GM12878 (cell line): Measurements from ENCODE around the gene PNMT. TPM values are rescaled to one million over a fixed set of nuclear protein-coding genes. Genes with fewer than 3 reads are reported as not detected.

Experiments
- ATAC-seq: fragments of 200-7000 bp; cut with Tn5 transposase; 3 replicates; pipeline ENCODE4 v1.9.1; 2020; ENCODE audit warnings: mild to moderate bottlenecking, moderate library complexity
- BruUV-seq: library from RNA; stranded (reverse); fragments of 400-500 nt; replicated peaks from 2 replicates; lab custom pipeline; 2021; lab: Mats Ljungman, UMichigan
- CTCF ChIA-PET: fragments of 300-600 bp; sonication (Branson Sonifier 250); formaldehyde crosslinking; extraction: SDS; loops from one replicate; lab custom pipeline; 2021; ENCODE audit warnings: inconsistent platforms; lab: Yijun Ruan, JAX
- POLR2A ChIA-PET: fragments of 350-600 bp; formaldehyde crosslinking; extraction: SDS; loops from one replicate; lab custom pipeline; 2021; ENCODE audit warnings: inconsistent platforms; lab: Charles Lee
- RAD21 ChIA-PET: fragments of 300-600 bp; sonication (Branson Sonifier 250); formaldehyde crosslinking; loops from one replicate; lab custom pipeline; 2023; ENCODE audit warnings: antibody characterized with exemption; ENCODE audit not compliant: unreplicated experiment; lab: Charles Lee
- SMC1A ChIA-PET: fragments of 300-600 bp; sonication (Branson Sonifier 250); formaldehyde crosslinking; loops from one replicate; lab custom pipeline; 2023; ENCODE audit not compliant: unreplicated experiment, uncharacterized antibody; lab: Charles Lee
- DNase-seq: peaks from one replicate; pipeline ENCODE4 v3.0.0-alpha.2; 2011; ENCODE audit warnings: low read depth, low spot score
- FAIRE-seq: peaks from 3 replicates; lab custom pipeline; 2011; peaks lifted over from hg19 to GRCh38; lab: Jason Lieb, UNC
- H2AFZ ChIP-seq: 2 replicates; pipeline ENCODE4 v1.6.0; 2011; ENCODE audit warnings: low read depth, low read length, control low read depth; ENCODE audit not compliant: control insufficient read depth
- H3K27ac ChIP-seq: 2 replicates; pipeline ENCODE4 v1.5.1; 2011; ENCODE audit warnings: control low read depth; ENCODE audit not compliant: control insufficient read depth, insufficient read depth
- H3K27me3 ChIP-seq, 2 experiments: replicated peaks in 1 of 2; 2 replicates each; pipeline versions ENCODE4 v1.6.0 to v1.6.1; 2011; ENCODE audit warnings: low read length in 1 of 2; ENCODE audit not compliant: control insufficient read depth in 2 of 2, insufficient read depth in 2 of 2
- H3K36me3 ChIP-seq, 2 experiments: 2 replicates each; pipeline ENCODE4 v1.5.1; 2011; ENCODE audit warnings: low read length in 1 of 2; ENCODE audit not compliant: control insufficient read depth in 2 of 2, insufficient read depth in 2 of 2
- H3K4me1 ChIP-seq: 2 replicates; pipeline ENCODE4 v1.6.1; 2011; ENCODE audit warnings: mild to moderate bottlenecking, low read length, moderate library complexity, mixed read lengths; ENCODE audit not compliant: control insufficient read depth, insufficient read depth
- H3K4me2 ChIP-seq: 2 replicates; pipeline ENCODE4 v1.6.0; 2011; ENCODE audit warnings: control low read depth; ENCODE audit not compliant: control insufficient read depth, insufficient read depth
- H3K4me3 ChIP-seq: fragments of 200-600 bp; sonication (generic); 2 replicates; pipeline ENCODE4 v1.5.1; 2016
- H3K79me2 ChIP-seq: 2 replicates; pipeline ENCODE4 v1.6.0; 2011; ENCODE audit warnings: low read length; ENCODE audit not compliant: control insufficient read depth, insufficient read depth
- H3K9ac ChIP-seq: 2 replicates; pipeline ENCODE4 v1.8.0; 2011; ENCODE audit warnings: low read length, control low read depth, mixed read lengths; ENCODE audit not compliant: control insufficient read depth, insufficient read depth
- H3K9me3 ChIP-seq: replicated peaks from 3 replicates; pipeline ENCODE4 v1.5.1; 2011; ENCODE audit warnings: mild to moderate bottlenecking, low read length; ENCODE audit not compliant: control insufficient read depth, insufficient read depth
- H4K20me1 ChIP-seq: 2 replicates; pipeline ENCODE4 v1.6.0; 2011; ENCODE audit not compliant: control insufficient read depth, insufficient read depth
- CEBPZ ChIP-seq: fragments of 150-350 bp; IDR thresholded peaks from 2 replicates; pipeline ENCODE4 v1.6.1; 2016; ENCODE audit warnings: low read depth, low read length
- CREM ChIP-seq: IDR thresholded peaks from 2 replicates; pipeline ENCODE4 v1.6.1; 2014; ENCODE audit warnings: antibody characterized with exemption, low read depth
- EED ChIP-seq: sonication (generic); IDR thresholded peaks from 2 replicates; pipeline ENCODE4 v1.6.1; 2016; ENCODE audit warnings: antibody characterized with exemption, low read depth
- ETV6 ChIP-seq, 2 experiments: fragments of 450-650 bp in 1 of 2; IDR thresholded peaks in 1 of 2; conservative IDR thresholded peaks in 1 of 2; 2 replicates each; pipeline ENCODE4 v1.6.1; 2014; ENCODE audit warnings: antibody characterized with exemption in 1 of 2, borderline replicate concordance in 1 of 2, low read depth in 1 of 2, mild to moderate bottlenecking in 1 of 2, moderate library complexity in 1 of 2
- EZH2 ChIP-seq: IDR thresholded peaks from 2 replicates; pipeline ENCODE4 v1.6.1; 2012; ENCODE audit warnings: low read depth, mild to moderate bottlenecking, control low read depth, inconsistent platforms, low read length, borderline replicate concordance; ENCODE audit not compliant: control insufficient read depth
- IRF3 ChIP-seq: fragments of 450-650 bp; IDR thresholded peaks from 2 replicates; pipeline ENCODE4 v1.6.1; 2014; ENCODE audit warnings: mild to moderate bottlenecking
- MYC ChIP-seq: IDR thresholded peaks from 2 replicates; pipeline ENCODE4 v1.6.1; 2011; ENCODE audit warnings: mild to moderate bottlenecking, low read length, moderate library complexity, inconsistent platforms; ENCODE audit not compliant: insufficient read depth, insufficient replicate concordance, insufficient read length, severe bottlenecking
- NFXL1 ChIP-seq: fragments of 450-650 bp; IDR thresholded peaks from 2 replicates; pipeline ENCODE4 v1.6.1; 2017; ENCODE audit warnings: antibody characterized with exemption, mild to moderate bottlenecking, borderline replicate concordance
- PKNOX1 ChIP-seq: fragments of 450-650 bp; IDR thresholded peaks from 2 replicates; pipeline ENCODE4 v1.6.1; 2016; ENCODE audit warnings: mild to moderate bottlenecking
- SKIL ChIP-seq: fragments of 450-650 bp; IDR thresholded peaks from 2 replicates; pipeline ENCODE4 v1.6.1; 2017; ENCODE audit warnings: mild to moderate bottlenecking, low read depth, inconsistent platforms; ENCODE audit not compliant: poor library complexity, severe bottlenecking
- SMAD1 ChIP-seq: fragments of 450-650 bp; IDR thresholded peaks from 2 replicates; pipeline ENCODE4 v1.6.1; 2018; ENCODE audit warnings: mild to moderate bottlenecking, low read depth; ENCODE audit not compliant: partially characterized antibody
- SMAD5 ChIP-seq: IDR thresholded peaks from 2 replicates; pipeline ENCODE4 v1.6.1; 2016; ENCODE audit warnings: antibody characterized with exemption, low read depth
- SPI1 ChIP-seq: IDR thresholded peaks from 2 replicates; pipeline ENCODE4 v1.6.1; 2011; ENCODE audit warnings: low read depth, mild to moderate bottlenecking, low read length, moderate library complexity, borderline replicate concordance; ENCODE audit not compliant: insufficient read depth
- whole genome bisulfite sequencing: methylation state at CpG from one replicate; pipeline ENCODE4 v1.1.6; 2016; ENCODE audit warnings: low lambda C conversion rate; ENCODE audit not compliant: insufficient replicate concordance, insufficient coverage; ENCODE audit errors: missing lambda C conversion rate; 5-methylcytosine and 5-hydroxymethylcytosine counted together
- in situ Hi-C: fragments of 300-500 bp; cut with MboI; formaldehyde crosslinking; loops from 9 replicates; pipeline ENCODE4 v1.14.3; 2018; ENCODE audit warnings: mixed read lengths
- intact Hi-C: fragments of 100-400 bp; cut with micrococcal nuclease; formaldehyde crosslinking; loops from one replicate; pipeline ENCODE4 v1.14.2; 2022; ENCODE audit not compliant: unreplicated experiment
- polyA plus RNA-seq, 11 experiments: library from polyadenylated mRNA; depleted of rRNA in 4 of 11; unstranded in 6 of 11; stranded (reverse) in 5 of 11; fragments of >200 nt; fragmentation: Nextera tagmentation in 4 of 11; fragmentation: Illumina TruSeq in 1 of 11; extraction: Ambion mirVana in 4 of 11; extraction: Trizol in 1 of 11; gene quantifications; 1 replicate in 1 of 11; 2 replicates in 10 of 11; pipeline versions ENCODE4 v1.2.1 to v1.2.3, GENCODE V29; 2011 to 2016; ENCODE audit warnings: inconsistent platforms in 2 of 11, missing spikeins in 2 of 11, low read depth in 1 of 11
- total RNA-seq, 4 experiments: library from RNA; depleted of rRNA in 3 of 4; stranded (reverse); fragments of >200 nt in 3 of 4; fragmentation: Illumina TruSeq in 1 of 4; extraction: Trizol in 1 of 4; gene quantifications; 2 replicates each; pipeline versions ENCODE4 v1.2.1 to v1.2.3, GENCODE V29; 2013 to 2021

Gene PNMT
- total and polyA plus RNA-seq, 10 of the 15 experiments (the other 5 are each of a cell fraction or from before 2014, with no cell fraction given): not detected

- TF ChIP-seq MYC: no peak
- TF ChIP-seq EZH2: no peak
- no peak for TF ChIP-seq CREM
- TF ChIP-seq EED: peak; percentile 60
- TF ChIP-seq SPI1: peak; percentile 73
These were observed 8.8 kb upstream of the PNMT start (continued) for GRCh38 chr17:39659279-39660010.

- no peak overlapping the region for H3K9ac ChIP-seq
- no peak for FAIRE-seq
- no peak overlapping the region for H3K4me2 ChIP-seq
- no peak overlapping the region for H2AFZ ChIP-seq
- H3K27ac ChIP-seq: no peak overlapping the region
- in situ Hi-C loops (no loop called here), intact Hi-C loops (no loop called here)
- DNase-seq: no peak
- peaks cover 6% of the 10 kb centered on the region; the same call in 1 of the 2 replicates for H3K4me1 ChIP-seq
- ChIA-PET CTCF (interaction anchor here (0.8 kb wide), 1 partner anchor 26 kb away, joined by 4 read pairs; no protein-coding TSS in a partner anchor), SMC1A (interaction anchor here (1.0 kb wide), 1 partner anchor 37 kb away, joined by 3 read pairs; no protein-coding TSS in a partner anchor), POLR2A (no interaction called here), RAD21 (no interaction called here)
- peaks cover 12 to 24% of the 10 kb centered on the region in 2 experiments; a peak in 3 of 4 replicates for H3K36me3 ChIP-seq
- ATAC-seq: no peak
- H3K9me3 ChIP-seq: no peaks in the 10 kb centered on the region
- H4K20me1 ChIP-seq: no peaks in the 10 kb centered on the region
- no peak overlapping the region for H3K4me3 ChIP-seq
- H3K27me3 ChIP-seq: no peaks in the 10 kb centered on the region
- 78% methylated on average over 5 of the region's 5 CpGs for WGBS
- H3K79me2 ChIP-seq: no peaks in the 10 kb centered on the region
- no TSS peak for BruUV-seq
- TF ChIP-seq PKNOX1: no peak
- TF ChIP-seq SKIL: no peak
- TF ChIP-seq CEBPZ: no peak
- no peak for TF ChIP-seq NFXL1
- no peak for TF ChIP-seq IRF3
- TF ChIP-seq SMAD5: no peak
- no peak for TF ChIP-seq ETV6 (conservative IDR thresholded peaks at IDR 0.05 in 1 of 2, IDR thresholded peaks at IDR 0.05 in 1 of 2; ENCODE audit: borderline replicate concordance in 1 of 2, low read depth in 1 of 2)
- no peak for TF ChIP-seq SMAD1
These were observed 8.3 kb upstream of the PNMT start for GRCh38 chr17:39660011-39660360.
